ENCODE data around the gene GNPTG. TPM values are rescaled to one million over a fixed set of nuclear protein-coding genes. Genes with fewer than 3 reads are reported as not detected.

The GNPTG gene
- total and polyA plus RNA-seq, 2 of the 13 experiments (the other 11 are each of a cell fraction or from before 2014, with no cell fraction given): 22.7 to 71.1 TPM

DNA sequence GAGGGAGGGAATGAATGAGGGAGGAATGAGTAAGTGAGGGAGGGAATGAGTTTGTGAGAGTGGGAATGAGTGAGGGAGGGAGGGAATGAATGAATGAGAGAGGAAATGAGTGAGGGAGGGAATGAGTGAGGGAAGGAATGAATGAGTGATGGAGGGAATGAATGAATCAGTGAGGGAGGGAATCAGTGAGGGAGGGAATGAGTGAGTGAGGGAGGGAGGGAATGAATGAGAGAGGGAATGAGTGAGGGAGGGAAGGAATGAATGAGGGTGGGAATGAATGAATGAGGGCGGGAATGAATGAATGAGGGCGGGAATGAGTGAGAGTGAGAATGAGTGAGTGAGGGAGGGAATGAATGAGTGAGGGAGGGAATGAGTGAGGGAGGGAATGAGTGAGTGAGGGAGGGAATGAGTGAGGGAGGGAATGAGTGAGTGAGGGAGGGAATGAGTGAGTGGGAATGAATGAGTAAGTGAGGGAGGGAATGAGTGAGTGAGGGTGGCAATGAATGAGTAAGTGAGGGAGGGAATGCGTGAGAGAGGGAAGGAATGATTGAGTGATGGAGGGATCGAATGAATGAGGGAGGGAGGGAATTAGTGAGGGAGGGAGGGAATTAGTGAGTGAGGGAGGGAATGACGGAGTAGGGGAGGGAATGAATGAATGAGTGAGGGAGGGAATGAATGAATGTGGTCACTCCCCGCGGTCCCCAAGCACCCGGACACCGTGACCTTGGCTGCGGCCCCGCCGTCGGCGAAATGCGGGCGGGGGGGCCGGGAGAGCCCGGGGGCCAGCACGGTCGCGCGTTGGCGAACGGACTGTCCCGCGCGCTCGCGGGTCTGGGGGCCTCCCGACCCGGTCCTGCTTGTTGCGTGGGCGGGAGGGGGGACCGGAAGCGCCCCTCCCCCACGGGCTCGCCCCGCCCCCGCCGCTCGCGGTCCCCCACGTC is 43.4 kb upstream of the GNPTG start (continued):
- TF ChIP-seq RBM22 (optimal IDR thresholded peaks at IDR 0.05; ENCODE audit: low read length) (peak; percentile 9), ASH2L (IDR thresholded peaks at IDR 0.05; ENCODE audit: insufficient read length, low read depth, low read length) (no peak), ZNF24 (IDR thresholded peaks at IDR 0.05) (peak; percentile 99), ZKSCAN1 (IDR thresholded peaks at IDR 0.05; ENCODE audit: low read length) (0 out of 2 replicates have a peak, but pooled peaks have one; percentile 9), ZMYM3 (CRISPR knock-in tag; IDR thresholded peaks at IDR 0.05) (peak; percentile 72; the same call in 1 of the 2 replicates), WIZ (CRISPR knock-in tag; IDR thresholded peaks at IDR 0.05) (no peak), POLR2G (IDR thresholded peaks at IDR 0.05; ENCODE audit: low read depth, low read length) (peak; percentile 56; the same call in 1 of the 2 replicates), NR2F1 (CRISPR knock-in tag; IDR thresholded peaks at IDR 0.05) (peak in 1 of 2 experiments; percentile 3; a peak in 1 of 4 replicates), ZNF776 (CRISPR knock-in tag; IDR thresholded peaks at IDR 0.05) (no peak), POLR2A (IDR thresholded peaks at IDR 0.05; ENCODE audit: insufficient read depth in 1 of 2, low read depth in 2 of 2, low read length in 2 of 2) (peak in 1 of 2 experiments; percentile 69; a peak in 2 of 4 replicates), ZMYM4 (CRISPR knock-in tag; IDR thresholded peaks at IDR 0.05) (no peak)
- TF ChIP-seq, protein P1, sequence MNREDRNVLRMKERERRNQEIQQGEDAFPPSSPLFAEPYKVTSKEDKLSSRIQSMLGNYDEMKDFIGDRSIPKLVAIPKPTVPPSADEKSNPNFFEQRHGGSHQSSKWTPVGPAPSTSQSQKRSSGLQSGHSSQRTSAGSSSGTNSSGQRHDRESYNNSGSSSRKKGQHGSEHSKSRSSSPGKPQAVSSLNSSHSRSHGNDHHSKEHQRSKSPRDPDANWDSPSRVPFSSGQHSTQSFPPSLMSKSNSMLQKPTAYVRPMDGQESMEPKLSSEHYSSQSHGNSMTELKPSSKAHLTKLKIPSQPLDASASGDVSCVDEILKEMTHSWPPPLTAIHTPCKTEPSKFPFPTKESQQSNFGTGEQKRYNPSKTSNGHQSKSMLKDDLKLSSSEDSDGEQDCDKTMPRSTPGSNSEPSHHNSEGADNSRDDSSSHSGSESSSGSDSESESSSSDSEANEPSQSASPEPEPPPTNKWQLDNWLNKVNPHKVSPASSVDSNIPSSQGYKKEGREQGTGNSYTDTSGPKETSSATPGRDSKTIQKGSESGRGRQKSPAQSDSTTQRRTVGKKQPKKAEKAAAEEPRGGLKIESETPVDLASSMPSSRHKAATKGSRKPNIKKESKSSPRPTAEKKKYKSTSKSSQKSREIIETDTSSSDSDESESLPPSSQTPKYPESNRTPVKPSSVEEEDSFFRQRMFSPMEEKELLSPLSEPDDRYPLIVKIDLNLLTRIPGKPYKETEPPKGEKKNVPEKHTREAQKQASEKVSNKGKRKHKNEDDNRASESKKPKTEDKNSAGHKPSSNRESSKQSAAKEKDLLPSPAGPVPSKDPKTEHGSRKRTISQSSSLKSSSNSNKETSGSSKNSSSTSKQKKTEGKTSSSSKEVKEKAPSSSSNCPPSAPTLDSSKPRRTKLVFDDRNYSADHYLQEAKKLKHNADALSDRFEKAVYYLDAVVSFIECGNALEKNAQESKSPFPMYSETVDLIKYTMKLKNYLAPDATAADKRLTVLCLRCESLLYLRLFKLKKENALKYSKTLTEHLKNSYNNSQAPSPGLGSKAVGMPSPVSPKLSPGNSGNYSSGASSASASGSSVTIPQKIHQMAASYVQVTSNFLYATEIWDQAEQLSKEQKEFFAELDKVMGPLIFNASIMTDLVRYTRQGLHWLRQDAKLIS (CRISPR knock-in tag; IDR thresholded peaks at IDR 0.05): no peak
- TF ChIP-seq, protein P2, sequence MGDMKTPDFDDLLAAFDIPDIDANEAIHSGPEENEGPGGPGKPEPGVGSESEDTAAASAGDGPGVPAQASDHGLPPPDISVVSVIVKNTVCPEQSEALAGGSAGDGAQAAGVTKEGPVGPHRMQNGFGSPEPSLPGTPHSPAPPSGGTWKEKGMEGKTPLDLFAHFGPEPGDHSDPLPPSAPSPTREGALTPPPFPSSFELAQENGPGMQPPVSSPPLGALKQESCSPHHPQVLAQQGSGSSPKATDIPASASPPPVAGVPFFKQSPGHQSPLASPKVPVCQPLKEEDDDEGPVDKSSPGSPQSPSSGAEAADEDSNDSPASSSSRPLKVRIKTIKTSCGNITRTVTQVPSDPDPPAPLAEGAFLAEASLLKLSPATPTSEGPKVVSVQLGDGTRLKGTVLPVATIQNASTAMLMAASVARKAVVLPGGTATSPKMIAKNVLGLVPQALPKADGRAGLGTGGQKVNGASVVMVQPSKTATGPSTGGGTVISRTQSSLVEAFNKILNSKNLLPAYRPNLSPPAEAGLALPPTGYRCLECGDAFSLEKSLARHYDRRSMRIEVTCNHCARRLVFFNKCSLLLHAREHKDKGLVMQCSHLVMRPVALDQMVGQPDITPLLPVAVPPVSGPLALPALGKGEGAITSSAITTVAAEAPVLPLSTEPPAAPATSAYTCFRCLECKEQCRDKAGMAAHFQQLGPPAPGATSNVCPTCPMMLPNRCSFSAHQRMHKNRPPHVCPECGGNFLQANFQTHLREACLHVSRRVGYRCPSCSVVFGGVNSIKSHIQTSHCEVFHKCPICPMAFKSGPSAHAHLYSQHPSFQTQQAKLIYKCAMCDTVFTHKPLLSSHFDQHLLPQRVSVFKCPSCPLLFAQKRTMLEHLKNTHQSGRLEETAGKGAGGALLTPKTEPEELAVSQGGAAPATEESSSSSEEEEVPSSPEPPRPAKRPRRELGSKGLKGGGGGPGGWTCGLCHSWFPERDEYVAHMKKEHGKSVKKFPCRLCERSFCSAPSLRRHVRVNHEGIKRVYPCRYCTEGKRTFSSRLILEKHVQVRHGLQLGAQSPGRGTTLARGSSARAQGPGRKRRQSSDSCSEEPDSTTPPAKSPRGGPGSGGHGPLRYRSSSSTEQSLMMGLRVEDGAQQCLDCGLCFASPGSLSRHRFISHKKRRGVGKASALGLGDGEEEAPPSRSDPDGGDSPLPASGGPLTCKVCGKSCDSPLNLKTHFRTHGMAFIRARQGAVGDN (CRISPR knock-in tag; IDR thresholded peaks at IDR 0.05): 0 out of 2 replicates have a peak, but pooled peaks have one; percentile 3
- TF ChIP-seq, protein P3, sequence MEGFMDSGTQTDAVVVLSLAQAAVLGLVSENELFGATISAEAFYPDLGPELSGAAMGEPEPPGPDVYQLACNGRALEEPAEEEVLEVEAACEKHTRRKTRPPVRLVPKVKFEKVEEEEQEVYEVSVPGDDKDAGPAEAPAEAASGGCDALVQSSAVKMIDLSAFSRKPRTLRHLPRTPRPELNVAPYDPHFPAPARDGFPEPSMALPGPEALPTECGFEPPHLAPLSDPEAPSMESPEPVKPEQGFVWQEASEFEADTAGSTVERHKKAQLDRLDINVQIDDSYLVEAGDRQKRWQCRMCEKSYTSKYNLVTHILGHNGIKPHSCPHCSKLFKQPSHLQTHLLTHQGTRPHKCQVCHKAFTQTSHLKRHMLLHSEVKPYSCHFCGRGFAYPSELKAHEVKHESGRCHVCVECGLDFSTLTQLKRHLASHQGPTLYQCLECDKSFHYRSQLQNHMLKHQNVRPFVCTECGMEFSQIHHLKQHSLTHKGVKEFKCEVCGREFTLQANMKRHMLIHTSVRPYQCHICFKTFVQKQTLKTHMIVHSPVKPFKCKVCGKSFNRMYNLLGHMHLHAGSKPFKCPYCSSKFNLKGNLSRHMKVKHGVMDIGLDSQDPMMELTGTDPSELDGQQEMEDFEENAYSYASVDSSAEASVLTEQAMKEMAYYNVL (CRISPR knock-in tag; IDR thresholded peaks at IDR 0.05; ENCODE audit: borderline replicate concordance): peak; percentile 89
